IPS DF 6.9 (cell line): ENCODE results near the gene P3H1.
"Not testable (repeated sequence)": the region's sequence is repeated elsewhere in the genome, so short reads cannot be mapped to it uniquely, and the experiment has no call there.

Experiments
- DNase-seq: peaks from one replicate; pipeline ENCODE4 v3.0.0-alpha.2; 2013; ENCODE audit warnings: low read depth, low spot score
- H3K27ac ChIP-seq: one replicate; pipeline ENCODE4 v1.5.1; 2013; ENCODE audit warnings: low read length, control low read depth
- H3K27me3 ChIP-seq: 2 replicates; pipeline ENCODE4 v1.6.1; 2013; ENCODE audit warnings: mild to moderate bottlenecking, low read length; ENCODE audit not compliant: control insufficient read depth, insufficient read depth
- H3K36me3 ChIP-seq: 2 replicates; pipeline ENCODE4 v1.6.1; 2013; ENCODE audit warnings: low read length; ENCODE audit not compliant: control insufficient read depth, insufficient read depth
- H3K4me1 ChIP-seq: 2 replicates; pipeline ENCODE4 v1.6.1; 2013; ENCODE audit warnings: low read length; ENCODE audit not compliant: control insufficient read depth, insufficient read depth
- H3K4me3 ChIP-seq: 2 replicates; pipeline ENCODE4 v1.5.1; 2013; ENCODE audit warnings: mild to moderate bottlenecking, low read length
- H3K9me3 ChIP-seq: 2 replicates; pipeline ENCODE4 v1.6.1; 2013; ENCODE audit warnings: low read length, inconsistent platforms; ENCODE audit not compliant: control insufficient read depth, insufficient read depth
- WGBS: extraction: QIAGEN DNeasy Blood & Tissue Kit; methylation state at CpG from one replicate; pipeline ENCODE4 v1.1.7; 2013; ENCODE audit warnings: mixed read lengths, missing lambda C conversion rate; ENCODE audit not compliant: insufficient read length, insufficient coverage; 5-methylcytosine and 5-hydroxymethylcytosine counted together

The P3H1 gene, protein sequence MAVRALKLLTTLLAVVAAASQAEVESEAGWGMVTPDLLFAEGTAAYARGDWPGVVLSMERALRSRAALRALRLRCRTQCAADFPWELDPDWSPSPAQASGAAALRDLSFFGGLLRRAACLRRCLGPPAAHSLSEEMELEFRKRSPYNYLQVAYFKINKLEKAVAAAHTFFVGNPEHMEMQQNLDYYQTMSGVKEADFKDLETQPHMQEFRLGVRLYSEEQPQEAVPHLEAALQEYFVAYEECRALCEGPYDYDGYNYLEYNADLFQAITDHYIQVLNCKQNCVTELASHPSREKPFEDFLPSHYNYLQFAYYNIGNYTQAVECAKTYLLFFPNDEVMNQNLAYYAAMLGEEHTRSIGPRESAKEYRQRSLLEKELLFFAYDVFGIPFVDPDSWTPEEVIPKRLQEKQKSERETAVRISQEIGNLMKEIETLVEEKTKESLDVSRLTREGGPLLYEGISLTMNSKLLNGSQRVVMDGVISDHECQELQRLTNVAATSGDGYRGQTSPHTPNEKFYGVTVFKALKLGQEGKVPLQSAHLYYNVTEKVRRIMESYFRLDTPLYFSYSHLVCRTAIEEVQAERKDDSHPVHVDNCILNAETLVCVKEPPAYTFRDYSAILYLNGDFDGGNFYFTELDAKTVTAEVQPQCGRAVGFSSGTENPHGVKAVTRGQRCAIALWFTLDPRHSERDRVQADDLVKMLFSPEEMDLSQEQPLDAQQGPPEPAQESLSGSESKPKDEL

DNA sequence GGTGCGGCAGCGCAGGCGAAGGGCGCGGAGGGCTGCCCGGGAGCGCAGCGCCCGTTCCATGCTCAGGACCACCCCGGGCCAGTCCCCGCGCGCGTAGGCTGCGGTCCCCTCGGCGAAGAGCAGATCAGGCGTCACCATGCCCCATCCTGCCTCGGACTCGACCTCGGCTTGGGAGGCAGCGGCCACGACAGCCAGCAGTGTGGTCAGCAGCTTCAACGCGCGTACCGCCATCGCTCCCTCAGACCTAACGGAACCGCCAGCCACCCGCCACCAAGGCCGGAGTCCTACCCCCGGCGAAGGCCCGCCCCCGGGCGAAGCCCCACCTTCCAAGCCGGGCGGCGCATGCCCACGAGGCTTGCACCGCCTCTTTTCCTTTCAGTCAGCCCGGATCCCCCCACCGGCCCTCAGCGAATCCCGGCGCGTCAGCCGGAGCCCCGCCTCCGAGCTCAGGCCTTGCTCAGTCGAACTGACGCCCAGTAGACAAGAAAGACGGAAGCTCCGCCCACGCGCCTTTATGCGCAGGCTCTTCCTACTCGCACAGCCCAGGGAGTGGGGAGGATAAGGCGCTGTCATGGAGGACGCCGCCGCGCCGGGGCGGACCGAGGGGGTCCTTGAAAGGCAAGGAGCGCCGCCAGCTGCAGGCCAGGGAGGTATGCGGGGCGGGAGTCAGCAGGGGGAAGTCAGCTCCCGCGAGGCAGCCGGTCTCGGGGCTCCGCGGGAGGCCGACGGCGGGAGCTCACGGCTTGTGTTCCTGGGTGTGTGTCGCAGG, at the start of gene P3H1, which contains the start of gene C1orf50:
Gene P3H1 (minus strand): TSS at position 288 of the 769 bp plus-strand sequence. CDS start 57 bp downstream, at position 231.
Gene C1orf50 (plus strand): TSS at position 509 of the 769 bp plus-strand sequence. CDS start 63 bp downstream, at position 572.
- DNase-seq = peak; percentile 98
- no CpG with 5 or more reads among the region's 82 CpGs for WGBS

DNA sequence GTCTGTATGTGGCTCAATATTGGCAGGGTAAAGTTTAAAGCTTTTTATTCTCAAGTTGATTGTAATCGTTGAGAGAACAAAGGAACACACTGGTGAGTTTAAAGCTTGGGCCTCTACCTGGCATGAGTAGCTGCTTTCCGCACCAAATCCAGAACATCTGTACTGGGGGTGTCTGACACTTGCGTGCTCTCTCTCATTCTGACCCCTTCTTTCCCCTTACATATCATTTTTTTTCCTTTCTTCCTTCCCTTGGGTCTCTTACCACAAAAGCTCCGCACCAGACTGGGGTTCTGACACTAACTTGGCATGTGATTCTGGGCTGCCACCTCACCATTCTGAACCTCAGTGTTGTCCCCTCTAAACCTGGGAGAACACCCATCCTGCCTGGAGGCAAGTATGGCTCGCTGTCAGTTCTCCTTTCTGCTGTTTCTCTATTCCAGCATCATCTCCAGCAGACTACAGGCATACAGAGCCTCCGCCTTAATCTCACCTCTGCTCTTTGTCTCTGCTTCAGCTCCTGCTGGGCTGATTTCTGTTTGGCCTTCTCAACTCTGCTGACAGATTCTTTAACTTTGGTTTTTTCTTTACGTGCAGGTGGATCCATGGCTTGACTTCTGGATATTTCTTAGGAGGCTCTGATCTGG, 49.2 kb upstream of the P3H1 start:
- Histone ChIP-seq H3K4me1 (no peaks in the 10 kb centered on the region), H3K9me3 (no peaks in the 10 kb centered on the region), H3K36me3 (no peaks in the 10 kb centered on the region; the same call in 1 of the 2 replicates), H3K27me3 (no peaks in the 10 kb centered on the region), H3K4me3 (peak overlapping the region; percentile 91; the same call in 1 of the 2 replicates), H3K27ac (no peak overlapping the region)
- no peak for DNase-seq
- no CpG with 5 or more reads among the region's 7 CpGs for WGBS

More for the DNA sequence above, at the start of gene P3H1, which contains the start of gene C1orf50:
- no peaks in the 10 kb centered on the region for H3K27me3 ChIP-seq
- no peaks in the 10 kb centered on the region for H3K9me3 ChIP-seq
- H3K4me1 ChIP-seq = no peaks in the 10 kb centered on the region
- no peaks in the 10 kb centered on the region for H3K36me3 ChIP-seq
- peak within 1 kb of the TSS; percentile 99 for H3K4me3 ChIP-seq
- H3K27ac ChIP-seq = no peak within 1 kb of the TSS

GRCh38 chr1:42814815-42815214, 48.0 kb upstream of the P3H1 start:
- H3K9me3 ChIP-seq, DNase-seq, H3K27ac ChIP-seq, H3K36me3 ChIP-seq, H3K4me1 ChIP-seq, H3K27me3 ChIP-seq, H3K4me3 ChIP-seq: not testable (repeated sequence)
- no CpG with 5 or more reads among the region's 3 CpGs for WGBS

DNA sequence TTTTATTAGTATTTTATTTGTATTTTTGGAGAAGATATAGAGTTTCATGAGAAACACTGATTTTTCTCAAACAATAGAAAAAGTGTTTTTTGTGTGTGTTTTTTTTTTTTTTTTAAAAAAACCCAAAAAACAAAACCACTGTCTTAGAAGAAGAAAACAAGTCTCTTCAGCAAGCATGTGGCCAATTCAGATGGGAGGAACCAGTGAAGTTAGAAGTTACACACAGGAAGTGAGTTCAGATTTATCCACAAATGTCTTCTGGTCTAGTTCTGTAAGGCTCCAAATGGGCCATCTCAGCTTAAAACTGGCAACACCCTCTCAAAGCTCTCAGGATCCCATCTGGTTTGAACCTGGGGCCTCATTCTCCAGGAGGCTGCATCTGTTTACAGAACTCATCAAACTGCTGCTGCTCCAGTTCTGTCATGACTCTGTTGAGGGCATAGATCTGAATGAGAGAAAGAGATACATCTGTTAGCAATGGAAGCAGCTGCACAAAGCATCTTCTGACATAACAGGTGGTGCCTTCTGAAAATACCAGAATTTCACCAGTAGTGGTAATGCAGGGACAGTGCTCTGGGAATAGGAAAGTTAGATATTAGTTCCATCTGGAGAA, 40.3 kb upstream of the P3H1 start:
- H3K9me3 ChIP-seq = no peaks in the 10 kb centered on the region
- H3K36me3 ChIP-seq = no peaks in the 10 kb centered on the region; the same call in 1 of the 2 replicates
- H3K27ac ChIP-seq = no peak overlapping the region
- H3K4me3 ChIP-seq = no peak overlapping the region
- no peaks in the 10 kb centered on the region for H3K27me3 ChIP-seq
- DNase-seq = no peak
- no peaks in the 10 kb centered on the region for H3K4me1 ChIP-seq

DNA sequence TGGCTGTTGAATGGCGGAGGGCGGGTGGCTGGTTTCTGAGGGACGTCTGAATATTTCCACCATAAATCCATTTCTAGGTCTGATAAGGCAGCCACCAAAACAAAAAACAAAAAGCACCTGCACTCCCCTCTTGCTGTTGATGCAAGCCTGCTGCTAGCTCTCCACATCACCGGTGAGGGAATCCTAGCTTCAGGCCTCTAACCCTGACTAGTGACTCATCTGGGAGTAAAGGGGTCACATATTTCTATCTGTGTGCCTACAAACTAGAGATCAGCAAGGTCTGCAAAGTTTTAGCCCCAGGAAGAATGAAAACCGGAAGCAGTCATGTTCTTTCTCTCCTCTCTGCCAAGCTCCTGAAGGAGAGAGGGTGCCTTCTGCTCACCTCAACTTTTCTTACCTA, 39.8 kb upstream of the P3H1 start:
- Histone ChIP-seq H3K36me3 (no peaks in the 10 kb centered on the region; the same call in 1 of the 2 replicates), H3K4me3 (no peak overlapping the region), H3K9me3 (no peaks in the 10 kb centered on the region), H3K27ac (no peak overlapping the region), H3K4me1 (no peaks in the 10 kb centered on the region), H3K27me3 (no peaks in the 10 kb centered on the region)
- no peak for DNase-seq
- WGBS = no CpG with 5 or more reads among the region's 5 CpGs

DNA sequence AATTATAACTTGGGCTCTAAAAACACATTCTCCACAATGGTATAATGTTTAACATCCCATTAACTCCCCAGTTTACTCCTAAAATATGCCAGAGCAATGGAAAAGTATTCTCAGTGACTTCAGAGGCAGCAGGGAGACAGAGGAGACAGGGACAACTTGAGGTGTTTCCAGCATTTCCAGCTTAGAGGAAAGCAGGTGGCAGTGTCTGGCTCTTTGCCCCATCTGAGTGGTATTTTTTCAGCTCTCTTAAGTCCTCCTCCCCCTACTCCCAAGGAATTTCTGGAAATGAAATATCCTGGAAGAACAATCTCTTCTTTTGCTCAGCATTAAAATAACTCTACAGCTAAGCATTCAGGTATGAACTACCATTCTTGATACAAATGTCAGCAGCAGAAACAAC, 39.3 kb upstream of the P3H1 start:
- no peak for DNase-seq
- Histone ChIP-seq H3K27ac (no peak overlapping the region), H3K36me3 (no peaks in the 10 kb centered on the region), H3K27me3 (no peaks in the 10 kb centered on the region), H3K4me1 (no peaks in the 10 kb centered on the region), H3K4me3 (no peak overlapping the region), H3K9me3 (no peaks in the 10 kb centered on the region)

DNA sequence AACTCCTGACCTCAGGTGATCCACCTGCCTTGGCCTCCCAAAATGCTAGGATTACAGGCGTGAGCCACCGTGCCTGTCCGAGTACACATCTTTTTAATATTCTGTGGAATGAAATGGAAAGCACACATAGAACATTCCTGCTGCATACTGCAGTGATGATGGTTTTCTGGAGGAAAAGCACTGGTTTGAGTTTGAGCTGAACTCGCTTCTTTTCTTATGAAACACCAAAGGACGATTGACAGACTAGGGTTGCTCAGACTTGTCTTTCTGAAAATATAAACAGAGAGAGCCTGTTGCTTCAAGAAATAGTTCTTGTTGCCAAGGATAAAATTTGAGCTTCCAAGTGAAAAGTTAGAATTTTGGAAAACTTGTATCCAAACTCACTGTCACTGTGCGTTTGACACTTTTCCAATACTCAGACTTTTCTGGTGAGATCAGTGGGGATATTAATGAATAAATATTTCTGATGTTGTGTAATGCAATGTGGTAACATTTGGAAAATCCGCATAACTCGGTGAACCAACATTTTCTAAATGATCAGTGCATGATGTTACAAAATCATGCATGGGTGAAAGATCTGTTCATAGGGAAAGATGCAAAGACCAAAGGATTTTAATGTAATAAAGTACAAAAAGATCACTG, 35.1 kb upstream of the P3H1 start:
- no peaks in the 10 kb centered on the region for H3K36me3 ChIP-seq
- DNase-seq = no peak
- H3K4me1 ChIP-seq = no peaks in the 10 kb centered on the region
- H3K4me3 ChIP-seq = no peak overlapping the region
- no peak overlapping the region for H3K27ac ChIP-seq
- no peaks in the 10 kb centered on the region for H3K27me3 ChIP-seq
- H3K9me3 ChIP-seq = no peaks in the 10 kb centered on the region
- no CpG with 5 or more reads among the region's 8 CpGs for WGBS

- Histone ChIP-seq H3K36me3 (no peaks in the 10 kb centered on the region), H3K27me3 (no peaks in the 10 kb centered on the region), H3K4me1 (no peaks in the 10 kb centered on the region), H3K4me3 (no peak overlapping the region), H3K9me3 (no peaks in the 10 kb centered on the region), H3K27ac (no peak overlapping the region)
- WGBS = no CpG with 5 or more reads among the region's 5 CpGs
- DNase-seq = no peak
These were observed 31.2 kb upstream of the P3H1 start for GRCh38 chr1:42797979-42798378.

DNA sequence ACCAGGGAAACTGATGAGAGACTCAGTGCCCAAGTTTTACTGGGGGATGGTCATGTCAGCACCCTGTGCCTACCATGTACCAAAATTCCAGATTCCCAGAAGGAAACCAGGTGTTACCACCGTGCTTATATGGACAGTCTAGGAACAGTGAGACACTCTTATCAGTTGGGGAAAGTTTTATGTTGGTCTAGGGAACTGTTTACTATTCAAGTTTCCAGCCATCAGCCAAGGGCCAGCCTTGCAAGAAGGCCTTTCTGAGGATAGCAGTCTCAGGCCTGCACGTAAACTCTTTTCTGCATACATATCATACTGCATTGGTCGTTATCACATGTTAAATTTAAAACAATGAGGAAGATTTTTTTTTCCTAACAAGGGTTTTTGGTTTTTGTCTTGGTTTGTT, 30.6 kb upstream of the P3H1 start:
- Histone ChIP-seq H3K36me3 (no peaks in the 10 kb centered on the region), H3K4me1 (no peaks in the 10 kb centered on the region), H3K4me3 (no peak overlapping the region), H3K9me3 (no peaks in the 10 kb centered on the region), H3K27me3 (no peaks in the 10 kb centered on the region), H3K27ac (no peak overlapping the region)
- no CpG with 5 or more reads among the region's 3 CpGs for WGBS
- no peak for DNase-seq
